ENCODE data around the gene PITPNM3. TPM values are rescaled to one million over a fixed set of nuclear protein-coding genes. Genes with fewer than 3 reads are reported as not detected.

PITPNM3 gene
- total and polyA plus RNA-seq, 4 donors = 0.38 to 3.6 (median 1.2) TPM

DNA sequence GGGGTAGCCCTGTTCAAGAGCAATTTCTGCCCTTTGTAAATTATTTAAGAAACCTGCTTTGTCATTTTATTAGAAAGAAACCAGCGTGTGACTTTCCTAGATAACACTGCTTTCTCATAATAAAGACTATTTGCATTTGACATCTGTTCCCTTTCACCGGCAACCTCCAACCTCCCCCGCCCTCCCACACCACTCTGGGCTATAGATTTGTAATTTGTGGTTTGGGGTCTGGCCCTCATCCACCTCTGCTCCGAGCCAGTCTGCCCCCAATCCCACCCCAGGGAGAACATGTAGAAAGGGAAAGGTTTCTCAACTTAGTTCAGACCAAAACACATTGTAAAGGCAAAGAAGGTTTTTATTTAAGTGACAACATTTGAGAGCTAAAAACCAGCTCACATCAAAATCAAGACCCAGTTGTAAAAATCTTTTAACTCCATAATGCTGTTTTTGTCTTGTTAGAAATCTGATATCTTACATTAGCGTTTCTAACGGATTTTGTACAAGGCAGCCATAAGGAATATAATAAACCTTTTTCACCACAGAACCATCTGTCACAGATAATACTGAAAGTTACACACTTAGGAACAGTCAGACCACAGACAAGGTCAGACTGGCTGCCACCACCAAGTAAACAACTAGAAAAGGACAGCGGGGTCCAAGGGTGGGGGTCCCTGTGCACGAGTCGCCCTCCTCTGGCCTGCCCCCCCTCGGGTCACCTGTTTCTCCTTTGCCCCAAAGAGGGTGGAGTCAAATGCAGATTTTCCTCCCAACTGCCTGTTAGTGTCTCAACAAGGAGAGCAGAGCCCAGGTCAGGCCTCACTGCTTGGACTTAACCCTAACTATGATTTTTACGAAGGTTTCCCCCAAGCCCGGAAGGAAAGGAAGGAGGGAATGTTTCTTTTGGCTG lies 105.2 kb downstream of the PITPNM3 start:
- no peak overlapping the region for H3K27ac ChIP-seq (ENCODE audit: low read depth in 1 of 2, low read length in 2 of 2)
- no peaks in the 10 kb centered on the region for H3K27me3 ChIP-seq (ENCODE audit: control insufficient read depth in 1 of 2, insufficient read depth in 2 of 2, low read length in 1 of 2)
- WGBS, 2 donors = 60 to 63% methylated on average over 12 of the region's 12 CpGs
- no peak for DNase-seq
- H3K36me3 ChIP-seq (ENCODE audit: control insufficient read depth in 1 of 2, insufficient read depth in 2 of 2, low read length in 1 of 2) = no peaks in the 10 kb centered on the region
- intact Hi-C loops (cut with DNase I) = no loop called here
- no peaks in the 10 kb centered on the region for H3K9me3 ChIP-seq (ENCODE audit: control insufficient read depth, low read length)
- H3K4me1 ChIP-seq (ENCODE audit: control insufficient read depth in 1 of 2, insufficient read depth in 2 of 2, low read length in 2 of 2) = no peaks in the 10 kb centered on the region
- H3K4me3 ChIP-seq (ENCODE audit: low read length in 2 of 2) = no peak overlapping the region
- no peak for ATAC-seq (ENCODE audit: low FRiP score)

DNA sequence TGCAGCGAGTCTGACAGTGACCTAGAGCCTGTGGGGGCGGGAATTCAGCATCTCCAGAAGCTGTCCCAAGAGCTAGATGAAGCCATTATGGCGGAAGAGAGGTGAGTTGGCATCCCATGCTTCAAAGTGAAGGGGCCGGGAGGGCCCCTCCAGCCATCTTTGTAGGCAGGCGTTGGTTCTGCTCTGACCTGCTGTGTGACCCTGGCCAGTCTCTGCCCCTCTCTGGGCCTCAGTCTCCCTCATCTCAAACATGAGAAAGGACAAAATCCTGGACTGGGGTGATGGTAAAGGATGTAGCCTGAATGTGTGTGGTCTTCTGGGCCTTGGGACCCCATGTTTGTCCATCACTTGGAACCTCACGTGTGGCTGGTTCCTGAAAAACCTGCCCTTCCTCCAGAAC lies 107.0 kb downstream of the PITPNM3 start:
- no peaks in the 10 kb centered on the region for H3K9me3 ChIP-seq (ENCODE audit: control insufficient read depth, low read length)
- H3K27me3 ChIP-seq (ENCODE audit: control insufficient read depth in 1 of 2, insufficient read depth in 2 of 2, low read length in 1 of 2) = no peaks in the 10 kb centered on the region
- no peaks in the 10 kb centered on the region for H3K4me1 ChIP-seq (ENCODE audit: control insufficient read depth in 1 of 2, insufficient read depth in 2 of 2, low read length in 2 of 2)
- 95 to 99% methylated on average over 6 of the region's 6 CpGs for WGBS, 2 donors
- no peak overlapping the region for H3K27ac ChIP-seq (ENCODE audit: low read depth in 1 of 2, low read length in 2 of 2)
- intact Hi-C loops (cut with DNase I) = no loop called here
- no peaks in the 10 kb centered on the region for H3K36me3 ChIP-seq (ENCODE audit: control insufficient read depth in 1 of 2, insufficient read depth in 2 of 2, low read length in 1 of 2)
- no peak overlapping the region for H3K4me3 ChIP-seq (ENCODE audit: low read length in 2 of 2)
- DNase-seq = peak in 1 of 2 donors; percentile 40
- ATAC-seq (ENCODE audit: low FRiP score) = no peak

DNA sequence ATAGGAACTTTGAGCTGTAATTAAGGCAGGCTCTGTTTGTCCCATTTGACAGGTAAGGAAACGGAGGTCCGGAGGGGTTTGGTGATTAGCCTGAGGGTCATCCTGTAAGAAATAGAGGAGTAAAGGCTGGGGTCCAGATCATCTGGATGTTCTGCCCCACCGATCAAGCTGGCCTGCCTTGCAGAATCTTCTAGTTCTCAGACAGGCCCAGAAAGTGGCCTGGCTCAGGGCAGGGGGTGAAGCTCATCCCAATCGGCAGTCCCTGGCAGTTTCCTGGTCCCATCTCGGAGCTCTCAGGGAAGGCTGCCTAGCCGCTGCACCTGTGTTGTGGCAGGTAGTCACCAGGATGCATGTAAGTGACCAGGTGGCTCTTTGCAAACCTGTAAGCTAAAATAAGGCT lies 107.9 kb downstream of the PITPNM3 start:
- Histone ChIP-seq H3K9me3 (ENCODE audit: control insufficient read depth, low read length) (no peaks in the 10 kb centered on the region), H3K36me3 (ENCODE audit: control insufficient read depth in 1 of 2, insufficient read depth in 2 of 2, low read length in 1 of 2) (no peaks in the 10 kb centered on the region), H3K4me1 (ENCODE audit: control insufficient read depth in 1 of 2, insufficient read depth in 2 of 2, low read length in 2 of 2) (no peaks in the 10 kb centered on the region), H3K27me3 (ENCODE audit: control insufficient read depth in 1 of 2, insufficient read depth in 2 of 2, low read length in 1 of 2) (no peaks in the 10 kb centered on the region), H3K27ac (ENCODE audit: low read depth in 1 of 2, low read length in 2 of 2) (no peak overlapping the region), H3K4me3 (ENCODE audit: low read length in 2 of 2) (no peak overlapping the region)
- no peak for DNase-seq
- intact Hi-C loops (cut with DNase I) = no loop called here
- no peak for ATAC-seq (ENCODE audit: low FRiP score)
- WGBS, 2 donors = 94 to 98% methylated on average over 6 of the region's 6 CpGs

DNA sequence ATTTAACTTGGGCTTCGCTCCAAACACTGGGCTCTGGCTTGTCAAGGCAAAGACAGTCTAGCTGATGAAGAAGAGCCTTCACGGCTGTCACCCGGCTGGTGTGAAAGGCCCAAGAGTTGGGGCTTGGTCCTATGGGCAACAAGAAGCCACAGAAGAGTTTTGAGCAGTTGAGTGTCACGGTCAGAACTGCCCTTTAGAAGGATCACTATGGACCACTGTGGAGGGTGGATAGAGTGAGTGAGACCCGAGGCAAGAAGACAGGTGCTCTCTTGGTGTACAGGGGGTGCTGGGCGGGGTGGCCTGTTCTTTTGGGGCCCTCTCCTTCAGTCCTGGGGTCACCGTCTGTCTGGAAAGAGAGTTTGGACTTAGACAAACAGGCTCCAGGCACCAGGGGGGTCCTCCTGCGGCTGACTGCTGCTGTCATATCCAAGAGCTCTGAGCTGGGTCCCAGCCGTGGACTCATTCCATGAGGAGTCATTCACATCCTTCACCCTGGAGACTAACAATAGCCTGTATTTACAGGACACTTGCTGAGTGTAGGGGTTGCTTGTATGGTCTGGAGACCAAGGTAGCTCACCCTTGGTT lies 109.7 kb downstream of the PITPNM3 start:
- Histone ChIP-seq H3K27ac (ENCODE audit: low read depth in 1 of 2, low read length in 2 of 2) (no peak overlapping the region), H3K4me1 (ENCODE audit: control insufficient read depth in 1 of 2, insufficient read depth in 2 of 2, low read length in 2 of 2) (no peaks in the 10 kb centered on the region), H3K27me3 (ENCODE audit: control insufficient read depth in 1 of 2, insufficient read depth in 2 of 2, low read length in 1 of 2) (no peaks in the 10 kb centered on the region), H3K9me3 (ENCODE audit: control insufficient read depth, low read length) (peaks cover 1% of the 10 kb centered on the region), H3K36me3 (ENCODE audit: control insufficient read depth in 1 of 2, insufficient read depth in 2 of 2, low read length in 1 of 2) (no peaks in the 10 kb centered on the region), H3K4me3 (ENCODE audit: low read length in 2 of 2) (no peak overlapping the region)
- ATAC-seq (ENCODE audit: low FRiP score) = no peak
- intact Hi-C loops (cut with DNase I) = no loop called here
- DNase-seq = no peak
- 95 to 96% methylated on average over 9 of the region's 9 CpGs for WGBS, 2 donors

DNA sequence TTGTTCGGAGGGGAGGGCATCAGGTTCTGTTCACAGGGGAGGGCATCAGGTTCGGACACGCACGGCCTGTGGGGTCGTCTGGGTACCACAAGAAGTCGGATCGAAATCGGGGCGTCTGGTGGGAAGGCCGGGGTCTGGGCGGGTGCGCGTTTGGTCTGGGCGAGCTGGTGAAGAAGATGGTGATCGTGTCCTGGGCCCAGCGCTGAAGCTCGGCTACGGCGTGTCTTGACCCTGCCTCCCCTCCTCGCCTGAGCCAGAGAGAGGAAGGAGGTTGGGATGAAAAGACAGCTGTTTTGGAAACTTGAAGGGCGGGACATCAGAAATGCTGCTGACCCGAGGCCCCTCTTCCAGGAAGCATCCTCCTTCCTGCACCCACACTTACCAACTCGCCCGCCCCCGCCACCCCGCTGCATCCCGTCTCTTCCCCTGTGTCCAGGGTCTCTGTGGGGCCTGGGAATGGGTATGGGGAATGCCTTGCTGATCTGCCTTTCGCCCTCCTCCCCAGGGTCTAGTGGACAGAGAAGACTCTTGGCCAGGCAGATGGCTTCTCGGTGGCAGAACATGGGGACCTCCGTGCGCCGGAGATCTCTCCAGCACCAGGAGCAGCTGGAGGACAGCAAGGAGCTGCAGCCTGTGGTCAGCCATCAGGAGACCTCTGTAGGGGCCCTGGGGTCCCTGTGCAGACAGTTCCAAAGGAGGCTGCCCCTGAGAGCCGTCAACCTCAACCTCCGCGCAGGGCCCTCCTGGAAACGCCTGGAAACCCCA lies 111.6 kb downstream of the PITPNM3 start:
- H3K36me3 ChIP-seq (ENCODE audit: control insufficient read depth in 1 of 2, insufficient read depth in 2 of 2, low read length in 1 of 2) = no peaks in the 10 kb centered on the region
- 26 to 28% methylated on average over 36 of the region's 36 CpGs for WGBS, 2 donors
- ATAC-seq (ENCODE audit: low FRiP score) (no peak), DNase-seq (no peak)
- intact Hi-C loops (cut with DNase I) = loop anchor here (5.0 kb wide), 2 partner anchors 857 to 1067 kb away; no protein-coding TSS in a partner anchor
- peaks cover 1% of the 10 kb centered on the region for H3K9me3 ChIP-seq (ENCODE audit: control insufficient read depth, low read length)
- H3K27ac ChIP-seq (ENCODE audit: low read depth in 1 of 2, low read length in 2 of 2) = no peak overlapping the region
- no peaks in the 10 kb centered on the region for H3K4me1 ChIP-seq (ENCODE audit: control insufficient read depth in 1 of 2, insufficient read depth in 2 of 2, low read length in 2 of 2)
- peak overlapping the region in 1 of 2 donors; percentile 14 for H3K4me3 ChIP-seq (ENCODE audit: low read length in 2 of 2)
- no peaks in the 10 kb centered on the region for H3K27me3 ChIP-seq (ENCODE audit: control insufficient read depth in 1 of 2, insufficient read depth in 2 of 2, low read length in 1 of 2)

DNA sequence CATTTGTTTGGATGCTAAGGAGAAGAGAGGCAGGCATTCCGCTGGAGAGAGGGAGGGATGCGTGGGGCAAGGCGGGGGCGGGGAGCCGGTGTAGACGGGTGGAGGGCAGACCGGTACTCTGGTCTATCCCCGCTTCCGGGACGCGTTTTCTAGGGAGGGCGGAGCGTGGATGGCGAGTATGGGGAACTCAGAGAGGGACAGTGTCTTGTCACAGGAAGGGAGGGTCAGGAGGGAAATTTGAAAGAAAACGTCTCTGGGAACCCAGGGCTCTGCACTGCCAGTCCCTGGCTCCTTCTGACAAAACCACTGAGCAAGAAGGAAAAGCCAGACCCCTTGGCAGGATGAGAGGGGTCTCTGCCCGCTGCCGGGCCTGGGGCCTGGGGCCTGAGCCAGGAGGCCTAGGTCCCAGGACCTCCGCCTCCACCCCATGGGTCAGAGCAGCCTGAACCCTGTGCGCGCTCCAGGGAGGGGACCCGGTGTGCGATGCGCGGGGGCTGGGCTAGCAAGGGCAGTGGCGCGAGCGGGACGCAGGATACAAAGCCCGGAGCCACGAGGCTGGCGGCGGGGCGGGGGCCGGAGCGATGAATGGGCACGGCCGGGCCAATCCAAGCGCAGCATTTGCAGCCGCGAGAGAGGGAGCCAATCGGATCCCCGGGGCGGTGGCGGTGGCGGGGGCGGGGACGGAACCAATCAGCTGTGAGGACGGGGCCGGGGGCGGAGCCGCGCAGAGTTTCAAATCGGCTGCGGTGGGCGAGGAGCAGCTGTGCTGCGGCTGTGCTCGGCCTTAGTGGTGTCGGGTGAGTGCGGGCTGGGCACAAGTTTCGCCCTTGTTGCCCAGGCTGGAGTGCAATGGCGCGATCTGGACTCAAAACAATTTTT lies 112.4 kb downstream of the PITPNM3 start, which contains the start of gene PIMREG:
Gene PIMREG, plus strand, starts transcription at position 764 of the 879 bp plus-strand sequence. CDS start 656 bp downstream, outside the sequence.
- WGBS, 2 donors = 1 to 2% methylated on average over 37 to 62 of the region's 62 CpGs
- H3K27ac ChIP-seq (ENCODE audit: low read depth in 1 of 2, low read length in 2 of 2) = no peak within 1 kb of the TSS
- ATAC-seq (ENCODE audit: low FRiP score) = peak; percentile 98

DNA sequence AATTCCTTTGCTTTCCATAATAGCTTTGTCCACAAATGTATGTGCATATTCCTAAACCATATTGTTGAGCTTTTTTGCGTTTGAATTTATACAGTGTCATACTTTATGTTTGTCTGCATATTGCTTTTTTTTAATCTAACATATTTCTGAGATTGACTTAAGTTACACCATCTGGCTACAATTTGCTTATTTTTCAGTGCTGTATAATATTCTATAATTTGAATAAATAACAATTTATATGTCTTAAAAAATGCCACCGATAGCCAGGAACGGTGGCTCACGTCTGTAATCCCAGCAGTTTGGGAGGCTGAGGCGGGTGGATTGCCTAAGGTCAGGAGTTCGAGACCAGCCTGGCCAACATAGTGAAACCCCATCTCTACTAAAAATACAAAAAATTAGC lies 113.6 kb downstream of the PITPNM3 start:
- H3K4me3 ChIP-seq (ENCODE audit: low read length in 2 of 2) = no peak overlapping the region
- H3K4me1 ChIP-seq (ENCODE audit: control insufficient read depth in 1 of 2, insufficient read depth in 2 of 2, low read length in 2 of 2) = no peaks in the 10 kb centered on the region
- intact Hi-C loops (cut with DNase I) = loop anchor here (5.0 kb wide), 2 partner anchors 855 to 1065 kb away; no protein-coding TSS in a partner anchor
- WGBS, 2 donors = 63 to 66% methylated on average over 6 of the region's 6 CpGs
- H3K27me3 ChIP-seq (ENCODE audit: control insufficient read depth in 1 of 2, insufficient read depth in 2 of 2, low read length in 1 of 2) = no peaks in the 10 kb centered on the region
- DNase-seq (no peak), ATAC-seq (ENCODE audit: low FRiP score) (no peak)
- H3K9me3 ChIP-seq (ENCODE audit: control insufficient read depth, low read length) = peaks cover 1% of the 10 kb centered on the region
- no peak overlapping the region for H3K27ac ChIP-seq (ENCODE audit: low read depth in 1 of 2, low read length in 2 of 2)
- H3K36me3 ChIP-seq (ENCODE audit: control insufficient read depth in 1 of 2, insufficient read depth in 2 of 2, low read length in 1 of 2) = no peaks in the 10 kb centered on the region

More for the DNA sequence above, 112.4 kb downstream of the PITPNM3 start, which contains the start of gene PIMREG:
- H3K36me3 ChIP-seq (ENCODE audit: control insufficient read depth in 1 of 2, insufficient read depth in 2 of 2, low read length in 1 of 2) = no peaks in the 10 kb centered on the region
- H3K9me3 ChIP-seq (ENCODE audit: control insufficient read depth, low read length) = peaks cover 1% of the 10 kb centered on the region
- intact Hi-C loops (cut with DNase I) = loop anchor here (5.0 kb wide), 2 partner anchors 857 to 1067 kb away; no protein-coding TSS in a partner anchor
- DNase-seq = peak; percentile 97 to 98
- no peaks in the 10 kb centered on the region for H3K4me1 ChIP-seq (ENCODE audit: control insufficient read depth in 1 of 2, insufficient read depth in 2 of 2, low read length in 2 of 2)
- no peaks in the 10 kb centered on the region for H3K27me3 ChIP-seq (ENCODE audit: control insufficient read depth in 1 of 2, insufficient read depth in 2 of 2, low read length in 1 of 2)
- peak within 1 kb of the TSS; percentile 2 to 53 for H3K4me3 ChIP-seq (ENCODE audit: low read length in 2 of 2)
